ENCODE measurements around the gene NFATC3. TPM values are rescaled to one million over a fixed set of nuclear protein-coding genes. Genes with fewer than 3 reads are reported as not detected.

Gene NFATC3
- total RNA-seq, 2 donors from 2014 or later, result 22.5 to 29.3 TPM

GRCh38 chr16:68237243-68238028, 152.3 kb downstream of the NFATC3 start:
- no peak for TF ChIP-seq CTCF (IDR thresholded peaks at IDR 0.05)
- peaks cover 7% of the 10 kb centered on the region for H3K4me1 ChIP-seq
- intact Hi-C loops (cut with DNase I), result loop anchor here (10.0 kb wide), 1 partner anchor 243 kb away; the partner anchor contains the start of gene DPEP2

GRCh38 chr16:68238029-68238345, 152.8 kb downstream of the NFATC3 start:
- Histone ChIP-seq H3K27ac (peak overlapping the region; percentile 88), H3K9ac (ENCODE audit: low read depth in 2 of 2, low read length in 2 of 2) (peak overlapping the region; percentile 60 to 86), H3K36me3 (no peaks in the 10 kb centered on the region), H3K4me1 (peaks cover 7% of the 10 kb centered on the region), H3K9me3 (no peaks in the 10 kb centered on the region), H3K27me3 (no peaks in the 10 kb centered on the region), H3K4me3 (peak overlapping the region; percentile 75)
- no peak for DNase-seq
- TF ChIP-seq CTCF (IDR thresholded peaks at IDR 0.05), result no peak
- intact Hi-C loops (cut with DNase I), result loop anchor here (10.0 kb wide), 1 partner anchor 243 kb away; the partner anchor contains the start of gene DPEP2

More at GRCh38 chr16:68237243-68238028, 152.3 kb downstream of the NFATC3 start:
- peak overlapping the region; percentile 84 to 86 for H3K9ac ChIP-seq (ENCODE audit: low read depth in 2 of 2, low read length in 2 of 2)
- peak overlapping the region; percentile 88 for H3K27ac ChIP-seq
- H3K27me3 ChIP-seq, result no peaks in the 10 kb centered on the region
- H3K36me3 ChIP-seq, result no peaks in the 10 kb centered on the region
- peak overlapping the region; percentile 75 for H3K4me3 ChIP-seq
- DNase-seq, result peak; percentile 99
- no peaks in the 10 kb centered on the region for H3K9me3 ChIP-seq

GRCh38 chr16:68242085-68242484, 156.9 kb downstream of the NFATC3 start:
- H3K27me3 ChIP-seq, result no peaks in the 10 kb centered on the region
- H3K9ac ChIP-seq (ENCODE audit: low read depth in 2 of 2, low read length in 2 of 2), result no peak overlapping the region
- H3K9me3 ChIP-seq, result no peaks in the 10 kb centered on the region
- no peak for TF ChIP-seq CTCF (IDR thresholded peaks at IDR 0.05)
- H3K4me3 ChIP-seq, result no peak overlapping the region
- H3K27ac ChIP-seq, result no peak overlapping the region
- DNase-seq, result no peak
- intact Hi-C loops (cut with DNase I), result no loop called here
- H3K4me1 ChIP-seq, result peaks cover 15% of the 10 kb centered on the region
- no peaks in the 10 kb centered on the region for H3K36me3 ChIP-seq

GRCh38 chr16:68242926-68243858, 158.0 kb downstream of the NFATC3 start:
- Histone ChIP-seq H3K36me3 (no peaks in the 10 kb centered on the region), H3K9me3 (no peaks in the 10 kb centered on the region), H3K9ac (ENCODE audit: low read depth in 2 of 2, low read length in 2 of 2) (no peak overlapping the region), H3K27ac (no peak overlapping the region), H3K4me3 (no peak overlapping the region), H3K27me3 (no peaks in the 10 kb centered on the region), H3K4me1 (peaks cover 13% of the 10 kb centered on the region)
- intact Hi-C loops (cut with DNase I), result no loop called here
- DNase-seq, result no peak
- TF ChIP-seq CTCF (IDR thresholded peaks at IDR 0.05), result no peak

- H3K9ac ChIP-seq (ENCODE audit: low read depth in 2 of 2, low read length in 2 of 2), result peak overlapping the region; percentile 92 to 96
- intact Hi-C loops (cut with DNase I), result no loop called here
- H3K27me3 ChIP-seq, result no peaks in the 10 kb centered on the region
- peaks cover 12% of the 10 kb centered on the region for H3K4me1 ChIP-seq
- H3K27ac ChIP-seq, result no peak overlapping the region
- no peak for TF ChIP-seq CTCF (IDR thresholded peaks at IDR 0.05)
- H3K4me3 ChIP-seq, result peak overlapping the region; percentile 99
- no peaks in the 10 kb centered on the region for H3K36me3 ChIP-seq
- no peak for DNase-seq
- no peaks in the 10 kb centered on the region for H3K9me3 ChIP-seq
Measured at GRCh38 chr16:68244481-68244902, 159.3 kb downstream of the NFATC3 start.
